ENCODE results near the gene ADSL.

ADSL gene

GRCh38 chr22:40433416-40434090 lies 87.3 kb downstream of the ADSL start:
- Histone ChIP-seq H3K9ac (ENCODE audit: low read length) (no peak overlapping the region), H3K27me3 (replicated peaks; ENCODE audit: insufficient read depth, low read length) (no peaks in the 10 kb centered on the region), H2AFZ (ENCODE audit: low read length) (no peak overlapping the region), H3K4me2 (ENCODE audit: low read depth, low read length) (no peak overlapping the region), H3K36me3 (replicated peaks; ENCODE audit: insufficient read depth, low read length) (no peaks in the 10 kb centered on the region), H3K4me1 (ENCODE audit: low read length) (peaks cover 35% of the 10 kb centered on the region), H3K4me3 (ENCODE audit: low read length) (no peak overlapping the region), H4K20me1 (ENCODE audit: insufficient read depth, low read length) (no peaks in the 10 kb centered on the region), H3K9me2 (replicated peaks; ENCODE audit: insufficient read depth, low read length) (no peaks in the 10 kb centered on the region), H3K27ac (ENCODE audit: low read length) (no peak overlapping the region), H3F3A (ENCODE audit: insufficient read depth, low read length) (peaks cover 37% of the 10 kb centered on the region), H3K9me3 (replicated peaks; ENCODE audit: insufficient read depth, low read length) (no peaks in the 10 kb centered on the region), H3K79me2 (ENCODE audit: low read length) (peaks cover 13% of the 10 kb centered on the region)
- TF ChIP-seq EZH2phosphoT487 (IDR thresholded peaks at IDR 0.05; ENCODE audit: low read length) (no peak), EZH2 (optimal IDR thresholded peaks at IDR 0.05; ENCODE audit: low read depth, low read length) (no peak)
- DNase-seq: no peak

GRCh38 chr22:40434106-40434505 lies 87.8 kb downstream of the ADSL start:
- Histone ChIP-seq H3K4me1 (ENCODE audit: low read length) (peaks cover 39% of the 10 kb centered on the region), H3K4me3 (ENCODE audit: low read length) (no peak overlapping the region), H3K27me3 (replicated peaks; ENCODE audit: insufficient read depth, low read length) (no peaks in the 10 kb centered on the region), H3K27ac (ENCODE audit: low read length) (no peak overlapping the region), H3K9ac (ENCODE audit: low read length) (no peak overlapping the region), H3K36me3 (replicated peaks; ENCODE audit: insufficient read depth, low read length) (no peaks in the 10 kb centered on the region), H3K79me2 (ENCODE audit: low read length) (peaks cover 13% of the 10 kb centered on the region), H3F3A (ENCODE audit: insufficient read depth, low read length) (peaks cover 37% of the 10 kb centered on the region), H3K4me2 (ENCODE audit: low read depth, low read length) (no peak overlapping the region), H3K9me2 (replicated peaks; ENCODE audit: insufficient read depth, low read length) (no peaks in the 10 kb centered on the region), H2AFZ (ENCODE audit: low read length) (no peak overlapping the region), H3K9me3 (replicated peaks; ENCODE audit: insufficient read depth, low read length) (no peaks in the 10 kb centered on the region), H4K20me1 (ENCODE audit: insufficient read depth, low read length) (no peaks in the 10 kb centered on the region)
- no peak for DNase-seq
- no peak for TF ChIP-seq EZH2 (optimal IDR thresholded peaks at IDR 0.05; ENCODE audit: low read depth, low read length)
- TF ChIP-seq EZH2phosphoT487 (IDR thresholded peaks at IDR 0.05; ENCODE audit: low read length): no peak
- no peak for TF ChIP-seq CTCF (IDR thresholded peaks at IDR 0.05; ENCODE audit: low read length)

GRCh38 chr22:40434745-40435144 lies 88.4 kb downstream of the ADSL start:
- peaks cover 17% of the 10 kb centered on the region for H3K79me2 ChIP-seq (ENCODE audit: low read length)
- H3K9me3 ChIP-seq (replicated peaks; ENCODE audit: insufficient read depth, low read length): no peaks in the 10 kb centered on the region
- H3K4me2 ChIP-seq (ENCODE audit: low read depth, low read length): peak overlapping the region; percentile 94
- no peak for DNase-seq
- H3K4me1 ChIP-seq (ENCODE audit: low read length): peaks cover 39% of the 10 kb centered on the region
- no peaks in the 10 kb centered on the region for H4K20me1 ChIP-seq (ENCODE audit: insufficient read depth, low read length)
- H3K27ac ChIP-seq (ENCODE audit: low read length): peak overlapping the region; percentile 78; the same call in 1 of the 2 replicates
- H3K36me3 ChIP-seq (replicated peaks; ENCODE audit: insufficient read depth, low read length): no peaks in the 10 kb centered on the region
- no peaks in the 10 kb centered on the region for H3K27me3 ChIP-seq (replicated peaks; ENCODE audit: insufficient read depth, low read length)
- no peak overlapping the region for H3K4me3 ChIP-seq (ENCODE audit: low read length)
- TF ChIP-seq EZH2phosphoT487 (IDR thresholded peaks at IDR 0.05; ENCODE audit: low read length): no peak
- TF ChIP-seq EZH2 (optimal IDR thresholded peaks at IDR 0.05; ENCODE audit: low read depth, low read length): no peak
- H2AFZ ChIP-seq (ENCODE audit: low read length): no peak overlapping the region
- peaks cover 37% of the 10 kb centered on the region for H3F3A ChIP-seq (ENCODE audit: insufficient read depth, low read length)
- H3K9ac ChIP-seq (ENCODE audit: low read length): no peak overlapping the region
- no peaks in the 10 kb centered on the region for H3K9me2 ChIP-seq (replicated peaks; ENCODE audit: insufficient read depth, low read length)

GRCh38 chr22:40436505-40437431 lies 90.5 kb downstream of the ADSL start:
- H3K9me3 ChIP-seq (replicated peaks; ENCODE audit: insufficient read depth, low read length): no peaks in the 10 kb centered on the region
- peaks cover 17% of the 10 kb centered on the region for H3K79me2 ChIP-seq (ENCODE audit: low read length)
- H3K27me3 ChIP-seq (replicated peaks; ENCODE audit: insufficient read depth, low read length): no peaks in the 10 kb centered on the region
- peaks cover 54% of the 10 kb centered on the region for H3K4me1 ChIP-seq (ENCODE audit: low read length)
- H3K4me3 ChIP-seq (ENCODE audit: low read length): peak overlapping the region; percentile 53
- H3K9me2 ChIP-seq (replicated peaks; ENCODE audit: insufficient read depth, low read length): no peaks in the 10 kb centered on the region
- no peaks in the 10 kb centered on the region for H3K36me3 ChIP-seq (replicated peaks; ENCODE audit: insufficient read depth, low read length)
- peak overlapping the region; percentile 24; the same call in 1 of the 2 replicates for H3K9ac ChIP-seq (ENCODE audit: low read length)
- TF ChIP-seq EZH2 (optimal IDR thresholded peaks at IDR 0.05; ENCODE audit: low read depth, low read length): no peak
- TF ChIP-seq CTCF (IDR thresholded peaks at IDR 0.05; ENCODE audit: low read length): peak; percentile 64
- no peak for TF ChIP-seq EZH2phosphoT487 (IDR thresholded peaks at IDR 0.05; ENCODE audit: low read length)
- 0 out of 2 replicates have a peak overlapping the region, but pooled peaks have one; percentile 12 for H2AFZ ChIP-seq (ENCODE audit: low read length)
- no peaks in the 10 kb centered on the region for H4K20me1 ChIP-seq (ENCODE audit: insufficient read depth, low read length)
- peak overlapping the region; percentile 94 for H3K4me2 ChIP-seq (ENCODE audit: low read depth, low read length)
- peaks cover 37% of the 10 kb centered on the region for H3F3A ChIP-seq (ENCODE audit: insufficient read depth, low read length)
- DNase-seq: peak; percentile 68
- peak overlapping the region; percentile 78 for H3K27ac ChIP-seq (ENCODE audit: low read length)
